Measurements from ENCODE around the gene SH3PXD2B. TPM values are rescaled to one million over a fixed set of nuclear protein-coding genes. Genes with fewer than 3 reads are reported as not detected.

SH3PXD2B gene
- total RNA-seq, 6 experiments from 2014 or later: 2.5 to 6.8 (median 5.2) TPM

DNA sequence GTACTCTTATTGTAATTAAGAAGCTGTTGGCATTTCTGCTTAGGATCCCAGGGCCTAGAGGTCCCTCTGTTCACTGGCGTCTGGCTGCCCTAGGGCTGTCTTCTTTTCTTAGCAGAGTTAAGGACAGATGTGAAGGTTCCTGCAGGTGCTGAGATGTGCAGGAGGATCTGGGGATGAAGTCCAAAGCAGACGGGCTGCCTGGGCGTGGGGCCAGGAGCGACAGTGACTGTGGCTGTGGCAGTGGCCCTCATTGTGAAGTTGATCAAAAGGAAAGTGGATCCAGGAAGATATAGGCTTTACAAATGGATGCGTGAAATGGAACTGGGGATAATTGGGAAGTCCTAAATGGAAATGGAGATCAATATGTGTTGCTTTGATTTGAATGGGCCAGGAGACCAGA lies 19.1 kb upstream of the SH3PXD2B start:
- Histone ChIP-seq H3K4me3 (no peak overlapping the region), H3K27ac (no peak overlapping the region), H3K27me3 (no peaks in the 10 kb centered on the region), H3K36me3 (no peaks in the 10 kb centered on the region), H3K9me3 (no peaks in the 10 kb centered on the region), H3K4me1 (no peaks in the 10 kb centered on the region)
- intact Hi-C loops (cut with DNase I): no loop called here
- no peak for TF ChIP-seq POLR2A (IDR thresholded peaks at IDR 0.05)
- TF ChIP-seq, protein P1, sequence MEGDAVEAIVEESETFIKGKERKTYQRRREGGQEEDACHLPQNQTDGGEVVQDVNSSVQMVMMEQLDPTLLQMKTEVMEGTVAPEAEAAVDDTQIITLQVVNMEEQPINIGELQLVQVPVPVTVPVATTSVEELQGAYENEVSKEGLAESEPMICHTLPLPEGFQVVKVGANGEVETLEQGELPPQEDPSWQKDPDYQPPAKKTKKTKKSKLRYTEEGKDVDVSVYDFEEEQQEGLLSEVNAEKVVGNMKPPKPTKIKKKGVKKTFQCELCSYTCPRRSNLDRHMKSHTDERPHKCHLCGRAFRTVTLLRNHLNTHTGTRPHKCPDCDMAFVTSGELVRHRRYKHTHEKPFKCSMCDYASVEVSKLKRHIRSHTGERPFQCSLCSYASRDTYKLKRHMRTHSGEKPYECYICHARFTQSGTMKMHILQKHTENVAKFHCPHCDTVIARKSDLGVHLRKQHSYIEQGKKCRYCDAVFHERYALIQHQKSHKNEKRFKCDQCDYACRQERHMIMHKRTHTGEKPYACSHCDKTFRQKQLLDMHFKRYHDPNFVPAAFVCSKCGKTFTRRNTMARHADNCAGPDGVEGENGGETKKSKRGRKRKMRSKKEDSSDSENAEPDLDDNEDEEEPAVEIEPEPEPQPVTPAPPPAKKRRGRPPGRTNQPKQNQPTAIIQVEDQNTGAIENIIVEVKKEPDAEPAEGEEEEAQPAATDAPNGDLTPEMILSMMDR (IDR thresholded peaks at IDR 0.05): no peak
- WGBS (ENCODE audit: insufficient coverage, low coverage, low lambda C conversion rate, missing lambda C conversion rate): 62% methylated on average over 5 of the region's 5 CpGs
- DNase-seq (no peak), ATAC-seq (peak in 2 of 4 donors; percentile 52 to 56)

DNA sequence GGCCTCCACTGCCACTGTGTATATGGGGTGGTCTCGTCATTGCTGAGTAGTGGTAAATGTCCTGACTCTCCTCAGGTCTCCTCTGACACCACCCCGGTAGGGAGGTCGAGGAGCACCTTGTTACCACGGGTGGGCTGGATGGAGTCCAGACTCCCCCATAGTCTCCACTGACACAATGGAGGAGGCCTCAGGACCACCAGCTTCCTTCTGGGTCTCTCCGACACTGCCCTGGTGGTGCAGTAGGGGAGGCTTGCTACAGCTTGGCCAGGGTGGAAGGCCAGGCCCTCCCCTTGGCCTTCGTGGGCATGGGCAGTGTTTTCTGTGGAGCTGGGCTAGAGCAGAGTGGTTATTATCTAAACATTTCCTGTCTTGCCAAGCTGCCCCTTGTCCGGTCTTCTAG lies 15.4 kb upstream of the SH3PXD2B start:
- H3K4me1 ChIP-seq: no peaks in the 10 kb centered on the region
- no peaks in the 10 kb centered on the region for H3K36me3 ChIP-seq
- no peak overlapping the region for H3K27ac ChIP-seq
- intact Hi-C loops (cut with DNase I): no loop called here
- DNase-seq (no peak), ATAC-seq (no peak)
- no peak overlapping the region for H3K4me3 ChIP-seq
- no peaks in the 10 kb centered on the region for H3K9me3 ChIP-seq
- 63% methylated on average over 2 of the region's 7 CpGs for WGBS (ENCODE audit: insufficient coverage, low coverage, low lambda C conversion rate, missing lambda C conversion rate)
- H3K27me3 ChIP-seq: no peaks in the 10 kb centered on the region
- TF ChIP-seq, protein P1 (IDR thresholded peaks at IDR 0.05): no peak
- no peak for TF ChIP-seq POLR2A (IDR thresholded peaks at IDR 0.05)

- no peaks in the 10 kb centered on the region for H3K27me3 ChIP-seq
- 89% methylated on average over 3 of the region's 7 CpGs for WGBS (ENCODE audit: insufficient coverage, low coverage, low lambda C conversion rate, missing lambda C conversion rate)
- TF ChIP-seq, protein P1 (IDR thresholded peaks at IDR 0.05): no peak
- no peak for TF ChIP-seq POLR2A (IDR thresholded peaks at IDR 0.05)
- no peak overlapping the region for H3K4me3 ChIP-seq
- H3K9me3 ChIP-seq: no peaks in the 10 kb centered on the region
- ATAC-seq: peak in 1 of 4 donors; percentile 10
- intact Hi-C loops (cut with DNase I): no loop called here
- H3K4me1 ChIP-seq: no peaks in the 10 kb centered on the region
- no peak for DNase-seq
- no peak overlapping the region for H3K27ac ChIP-seq
- no peaks in the 10 kb centered on the region for H3K36me3 ChIP-seq
Measured at GRCh38 chr5:172466062-172466461, 11.7 kb upstream of the SH3PXD2B start.

GRCh38 chr5:172463031-172463430 lies 8.7 kb upstream of the SH3PXD2B start:
- DNase-seq (no peak), ATAC-seq (no peak)
- no peaks in the 10 kb centered on the region for H3K4me1 ChIP-seq
- intact Hi-C loops (cut with DNase I): no loop called here
- no peaks in the 10 kb centered on the region for H3K36me3 ChIP-seq
- WGBS (ENCODE audit: insufficient coverage, low coverage, low lambda C conversion rate, missing lambda C conversion rate): no CpG with 5 or more reads among the region's 9 CpGs
- H3K27ac ChIP-seq: no peak overlapping the region
- H3K9me3 ChIP-seq: no peaks in the 10 kb centered on the region
- no peak overlapping the region for H3K4me3 ChIP-seq
- H3K27me3 ChIP-seq: no peaks in the 10 kb centered on the region
- TF ChIP-seq, protein P1 (IDR thresholded peaks at IDR 0.05): no peak
- TF ChIP-seq POLR2A (IDR thresholded peaks at IDR 0.05): no peak

GRCh38 chr5:172459783-172460165 lies 5.4 kb upstream of the SH3PXD2B start:
- DNase-seq (no peak), ATAC-seq (no peak)
- 80% methylated on average over 4 of the region's 5 CpGs for WGBS (ENCODE audit: insufficient coverage, low coverage, low lambda C conversion rate, missing lambda C conversion rate)
- no peaks in the 10 kb centered on the region for H3K36me3 ChIP-seq
- TF ChIP-seq, protein P1 (IDR thresholded peaks at IDR 0.05): no peak
- no peak for TF ChIP-seq POLR2A (IDR thresholded peaks at IDR 0.05)
- H3K4me3 ChIP-seq: no peak overlapping the region
- H3K9me3 ChIP-seq: no peaks in the 10 kb centered on the region
- no peaks in the 10 kb centered on the region for H3K27me3 ChIP-seq
- intact Hi-C loops (cut with DNase I): no loop called here
- no peak overlapping the region for H3K27ac ChIP-seq
- H3K4me1 ChIP-seq: no peaks in the 10 kb centered on the region

Data from right lobe of liver (tissue), 6 donors.